Measurements from ENCODE around the gene NTF4. TPM values are rescaled to one million over a fixed set of nuclear protein-coding genes. Genes with fewer than 3 reads are reported as not detected.

Gene NTF4
- polyA plus RNA-seq (ENCODE audit: insufficient read length in 4 of 4): 1 to 10 TPM; 3.2 to 5.9 (median 4.7) TPM

GRCh38 chr19:49064768-49065611 is at the start of gene NTF4:
Gene NTF4 (minus strand): TSS chr19:49064818. CDS start chr19:49061997, 2,821 bp downstream.
- DNase-seq (ENCODE audit: low read depth in 4 of 4, low spot score in 3 of 4): no peak

- no peak for DNase-seq (ENCODE audit: low read depth in 4 of 4, low spot score in 3 of 4)
These were observed 49.4 kb upstream of the NTF4 start, which contains the start of gene LIN7B for GRCh38 chr19:49113762-49114629. Gene LIN7B (plus strand): TSS chr19:49114370. CDS start chr19:49114405, 35 bp downstream.

- no peak for DNase-seq (ENCODE audit: low read depth in 4 of 4, low spot score in 3 of 4)
These were observed 46.8 kb upstream of the NTF4 start for GRCh38 chr19:49111218-49111998.

- DNase-seq (ENCODE audit: low read depth in 4 of 4, low spot score in 3 of 4): no peak
These were observed 45.9 kb upstream of the NTF4 start for GRCh38 chr19:49110567-49110966.

GRCh38 chr19:49109569-49110233 is 45.1 kb upstream of the NTF4 start:
- DNase-seq (ENCODE audit: low read depth in 4 of 4, low spot score in 3 of 4): no peak

GRCh38 chr19:49109051-49109450 is 44.4 kb upstream of the NTF4 start:
- no peak for DNase-seq (ENCODE audit: low read depth in 4 of 4, low spot score in 3 of 4)

GRCh38 chr19:49107625-49108459 is 43.2 kb upstream of the NTF4 start:
- DNase-seq (ENCODE audit: low read depth in 4 of 4, low spot score in 3 of 4): no peak

- no peak for DNase-seq (ENCODE audit: low read depth in 4 of 4, low spot score in 3 of 4)
These were observed 42.1 kb upstream of the NTF4 start for GRCh38 chr19:49106648-49107135.

- no peak for DNase-seq (ENCODE audit: low read depth in 4 of 4, low spot score in 3 of 4)
These were observed 39.7 kb upstream of the NTF4 start for GRCh38 chr19:49104229-49104864.

GRCh38 chr19:49103331-49104085 is 38.9 kb upstream of the NTF4 start:
- DNase-seq (ENCODE audit: low read depth in 4 of 4, low spot score in 3 of 4): no peak

GRCh38 chr19:49102303-49102702 is 37.7 kb upstream of the NTF4 start:
- DNase-seq (ENCODE audit: low read depth in 4 of 4, low spot score in 3 of 4): no peak

- no peak for DNase-seq (ENCODE audit: low read depth in 4 of 4, low spot score in 3 of 4)
These were observed 36.5 kb upstream of the NTF4 start for GRCh38 chr19:49101160-49101559.

- DNase-seq (ENCODE audit: low read depth in 4 of 4, low spot score in 3 of 4): no peak
These were observed 34.2 kb upstream of the NTF4 start for GRCh38 chr19:49098795-49099194.

GRCh38 chr19:49097453-49098288 is 33.1 kb upstream of the NTF4 start:
- no peak for DNase-seq (ENCODE audit: low read depth in 4 of 4, low spot score in 3 of 4)

GRCh38 chr19:49094505-49095482 is 30.2 kb upstream of the NTF4 start:
- no peak for DNase-seq (ENCODE audit: low read depth in 4 of 4, low spot score in 3 of 4)

- DNase-seq (ENCODE audit: low read depth in 4 of 4, low spot score in 3 of 4): no peak
These were observed 28.1 kb upstream of the NTF4 start for GRCh38 chr19:49092686-49093085.
